GM12875 (cell line): ENCODE measurements around the gene TMCO2.

Experiments used
- H3K4me3 ChIP-seq: one replicate; pipeline ENCODE4 v1.5.1; 2011; ENCODE audit warnings: low read depth, low read length, control low read depth
- CTCF ChIP-seq: IDR thresholded peaks from 2 replicates; pipeline ENCODE4 v1.5.1; 2011; ENCODE audit warnings: low read depth, mild to moderate bottlenecking, control low read depth, inconsistent platforms, low read length, moderate library complexity, borderline replicate concordance; ENCODE audit not compliant: insufficient read depth

The TMCO2 gene

DNA sequence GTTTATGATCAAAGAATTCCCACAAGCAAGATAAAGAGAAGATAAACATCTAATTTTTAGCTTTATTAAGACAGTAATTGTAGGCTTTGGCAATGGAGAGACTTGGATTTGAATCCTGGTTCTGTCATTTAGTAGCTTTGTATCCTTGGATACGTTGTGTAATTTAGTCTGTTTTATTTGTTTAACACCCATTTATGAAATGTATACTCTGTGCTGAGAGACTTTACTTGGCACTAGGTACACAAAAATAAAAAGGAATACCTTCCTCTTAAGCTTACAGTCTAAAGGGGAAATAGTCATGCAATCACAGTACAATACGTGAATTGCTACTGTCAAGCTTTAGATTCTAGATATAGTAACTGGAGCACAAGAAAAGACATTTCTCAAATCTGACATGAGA is 34.1 kb downstream of the TMCO2 start:
- no peak for TF ChIP-seq CTCF
- H3K4me3 ChIP-seq = no peak overlapping the region

DNA sequence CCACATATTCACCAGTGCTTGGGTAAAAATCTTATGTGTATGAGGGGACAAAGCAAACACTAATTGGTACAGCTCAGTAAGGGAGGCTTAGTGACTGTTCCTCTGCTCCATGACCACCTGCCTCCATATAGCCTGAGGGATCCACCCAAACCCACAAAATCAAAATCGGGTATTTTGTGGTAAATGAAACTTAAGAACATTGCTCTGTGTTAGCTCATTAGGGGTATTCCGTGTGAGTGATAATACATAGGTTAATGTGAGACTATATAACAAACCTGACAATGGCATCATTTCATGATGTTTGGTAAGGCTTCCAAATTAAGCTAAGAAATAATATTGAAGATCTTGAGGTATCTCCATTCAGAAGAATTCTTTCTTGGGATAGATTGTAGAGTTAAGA is 43.6 kb downstream of the TMCO2 start:
- H3K4me3 ChIP-seq = no peak overlapping the region
- no peak for TF ChIP-seq CTCF

DNA sequence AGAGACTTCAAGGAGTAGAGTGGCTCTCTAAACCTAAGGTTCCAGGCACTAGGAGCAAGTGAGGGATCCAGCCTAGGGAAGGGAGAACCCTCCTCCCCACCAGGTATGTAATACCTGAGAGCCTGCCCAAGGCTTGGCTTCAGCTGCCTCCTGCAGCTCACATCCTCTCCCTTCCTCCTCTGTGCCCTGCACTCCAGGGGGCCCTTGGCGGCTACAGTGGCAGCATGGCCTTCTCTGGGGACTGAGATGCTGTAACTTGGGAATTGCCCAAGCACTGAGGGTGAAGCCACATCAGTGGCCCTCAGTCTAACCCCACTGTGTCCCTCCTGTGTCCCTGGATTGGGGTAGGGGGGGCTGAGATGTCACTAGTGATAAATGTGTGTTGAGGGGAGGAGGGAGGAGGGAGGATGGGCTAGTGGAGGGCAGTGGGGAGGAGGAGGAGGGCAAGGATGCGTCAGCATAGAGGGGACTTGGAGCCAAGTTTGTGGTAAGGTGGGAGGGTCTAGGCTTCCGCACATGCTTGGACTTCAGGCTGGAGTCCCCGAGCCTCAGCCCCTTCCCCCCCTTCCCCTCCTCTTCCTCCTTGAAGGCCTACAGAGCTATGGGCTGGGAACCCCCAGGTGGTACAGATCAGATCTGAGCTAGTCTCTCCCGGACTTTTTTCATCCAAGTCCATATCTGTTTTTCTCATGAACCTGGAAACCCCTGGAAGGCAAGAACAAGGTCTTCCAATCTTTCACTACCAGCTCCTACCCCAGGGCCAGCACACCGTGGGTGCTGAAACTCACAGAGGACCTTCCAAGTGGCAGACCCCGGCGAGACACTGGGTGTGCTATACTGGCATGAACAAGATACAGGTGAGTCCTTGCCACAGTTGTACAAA is 51.9 kb downstream of the TMCO2 start:
- no peak for TF ChIP-seq CTCF
- no peak overlapping the region for H3K4me3 ChIP-seq

DNA sequence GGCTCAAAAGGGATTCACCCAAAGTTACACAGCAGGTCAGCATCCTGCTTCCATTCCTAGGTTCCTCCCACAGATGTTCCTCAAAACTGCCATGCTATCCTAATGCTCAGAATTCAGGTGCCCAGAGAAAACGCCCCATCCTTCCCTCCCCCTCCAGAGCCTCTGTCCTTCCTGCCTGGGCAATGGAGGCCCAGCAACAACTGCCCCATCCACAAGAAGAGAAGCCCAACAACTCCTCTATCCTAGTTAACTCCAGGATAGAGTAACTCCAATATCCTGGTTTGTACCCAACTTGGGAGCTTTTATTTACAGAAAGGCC is 52.5 kb downstream of the TMCO2 start:
- TF ChIP-seq CTCF = no peak
- H3K4me3 ChIP-seq = no peak overlapping the region

DNA sequence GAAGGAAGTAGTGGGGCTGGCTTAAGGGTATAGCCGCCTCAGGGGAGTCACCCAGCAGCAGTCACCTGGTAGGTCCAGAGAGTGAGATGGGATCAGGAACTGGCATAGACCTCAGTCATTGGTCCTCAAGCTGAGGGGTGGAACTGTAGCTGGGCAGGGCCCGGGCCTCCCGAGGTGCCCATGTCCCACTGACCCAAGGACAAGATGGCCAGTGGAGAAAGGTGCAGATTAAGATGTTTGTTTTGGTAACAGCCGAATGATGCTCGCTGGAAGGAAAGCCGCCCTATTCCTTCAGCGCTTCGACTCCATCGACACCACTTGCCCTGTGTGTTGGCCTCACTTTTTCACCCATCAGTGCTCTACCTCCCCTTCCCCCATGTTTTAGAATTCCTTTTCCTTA is 52.9 kb downstream of the TMCO2 start:
- TF ChIP-seq CTCF = no peak
- no peak overlapping the region for H3K4me3 ChIP-seq

- H3K4me3 ChIP-seq = no peak overlapping the region
- no peak for TF ChIP-seq CTCF
These were observed 53.3 kb downstream of the TMCO2 start for GRCh38 chr1:40301066-40301465.
